Ovary (tissue), 9 donors: ENCODE data around the gene IL10RA. TPM values are rescaled to one million over a fixed set of nuclear protein-coding genes. Genes with fewer than 3 reads are reported as not detected.

Experiments used
- DNase-seq, 5 donors: peaks; one replicate each; pipeline ENCODE4 v3.0.0-alpha.2; 2019 to 2020
- H3K27ac ChIP-seq, 2 donors: fragments of 200-600 bp; one replicate each; pipeline versions ENCODE4 v1.5.1 to v1.8.0; 2019 to 2022
- H3K27me3 ChIP-seq: fragments of 200-600 bp; one replicate; pipeline ENCODE4 v1.8.0; 2022
- H3K36me3 ChIP-seq: fragments of 200-600 bp; sonication (generic); one replicate; pipeline ENCODE4 v1.5.1; 2019
- H3K4me1 ChIP-seq: one replicate; pipeline ENCODE4 v1.8.1; 2013; ENCODE audit warnings: mild to moderate bottlenecking, moderate library complexity; ENCODE audit not compliant: insufficient read depth
- H3K4me3 ChIP-seq: fragments of 200-600 bp; sonication (generic); one replicate; pipeline ENCODE4 v1.5.1; 2017
- H3K9me3 ChIP-seq, 2 donors: fragments of 200-600 bp in 1 of 2; sonication (generic) in 1 of 2; one replicate each; pipeline versions ENCODE4 v1.5.1 to v1.8.1; 2013 to 2019; ENCODE audit warnings: mild to moderate bottlenecking in 1 of 2, moderate library complexity in 1 of 2
- EP300 ChIP-seq: sonication (generic); formaldehyde crosslinking; IDR thresholded peaks from one replicate; pipeline ENCODE4 v1.6.1; 2017; ENCODE audit warnings: antibody characterized with exemption
- POLR2A ChIP-seq: fragments of 450-650 bp; IDR thresholded peaks from one replicate; pipeline ENCODE4 v1.6.1; 2017; ENCODE audit warnings: antibody characterized with exemption, mild to moderate bottlenecking, moderate library complexity
- WGBS, 3 donors: extraction: QIAGEN DNeasy Blood & Tissue Kit in 1 of 3; methylation state at CpG; one replicate each; pipeline versions ENCODE4 v1.1.5 to v1.1.7; 2013 to 2017; 5-methylcytosine and 5-hydroxymethylcytosine counted together
- intact Hi-C, 4 donors: fragments of 100-400 bp; cut with DNase I; formaldehyde crosslinking; loops; one replicate each; pipeline versions ENCODE4 v1.11.0 to v1.15.1; 2022 to 2023
- polyA plus RNA-seq, 2 donors: library from polyadenylated mRNA; stranded (reverse); fragments of 200-250 nt in 1 of 2; fragments of 350-450 nt in 1 of 2; fragmentation: Illumina TruSeq in 1 of 2; extraction: RNeasy Lipid Tissue Mini Kit (QIAGEN cat#74804) in 1 of 2; gene quantifications; one replicate each; pipeline ENCODE4 v1.2.3, GENCODE V29; 2013 to 2014
- total RNA-seq, 7 donors: library from RNA; depleted of rRNA in 2 of 7; stranded (reverse); fragments of >200 nt in 2 of 7; fragmentation: NEBNext Ultra II Directional in 3 of 7; extraction: Animal tissue kit (Norgen Biotek cat#: 25700) in 3 of 7; gene quantifications; one replicate each; pipeline versions ENCODE4 v1.1.0 to v1.2.4, GENCODE V29; 2016 to 2023
- TF ChIP-seq, protein P1 (sequence below), 3 donors: fragments of 450-650 bp in 2 of 3; fragments of 200-600 bp in 1 of 3; IDR thresholded peaks; one replicate each; pipeline versions ENCODE4 v1.5.1 to v1.8.0; 2016 to 2022; ENCODE audit warnings: antibody characterized with exemption in 3 of 3, mild to moderate bottlenecking in 1 of 3
- donor health status: DM: no; HTN: no; CAD: no; lungs with moderate emphysema.
- donor health status: DM: no; HTN: no; CAD: no.
- donor health status: Bipolar disorder and iron deficiency.
- donor health status: DM: yes; HTN: yes; CAD: no.
- donor health status: DM: no; HTN: no; CAD: no.
- donor health status: DM: yes; HTN: yes; CAD: no.

IL10RA gene
- total and polyA plus RNA-seq, 9 donors: 2.0 to 14.1 (median 6.7) TPM

DNA sequence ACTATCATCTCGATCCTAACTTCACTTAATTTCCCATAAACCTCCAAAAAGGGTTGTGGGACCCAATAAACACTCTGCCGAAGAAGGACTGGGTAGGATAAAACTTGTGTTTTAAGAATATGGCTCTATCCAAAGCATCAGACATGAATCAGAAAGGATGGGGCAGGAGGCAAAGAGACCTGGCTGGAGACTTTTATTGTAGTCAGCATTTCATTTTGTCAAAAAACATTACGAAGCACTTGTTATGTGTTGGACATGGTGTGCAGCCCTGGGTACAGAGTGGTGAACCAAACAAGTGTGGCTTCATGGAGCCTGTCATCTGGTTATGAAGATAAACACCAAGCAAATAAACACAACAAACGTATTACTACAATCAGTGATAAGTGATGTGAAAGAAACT lies 17.3 kb downstream of the IL10RA start:
- TF ChIP-seq, protein P1, sequence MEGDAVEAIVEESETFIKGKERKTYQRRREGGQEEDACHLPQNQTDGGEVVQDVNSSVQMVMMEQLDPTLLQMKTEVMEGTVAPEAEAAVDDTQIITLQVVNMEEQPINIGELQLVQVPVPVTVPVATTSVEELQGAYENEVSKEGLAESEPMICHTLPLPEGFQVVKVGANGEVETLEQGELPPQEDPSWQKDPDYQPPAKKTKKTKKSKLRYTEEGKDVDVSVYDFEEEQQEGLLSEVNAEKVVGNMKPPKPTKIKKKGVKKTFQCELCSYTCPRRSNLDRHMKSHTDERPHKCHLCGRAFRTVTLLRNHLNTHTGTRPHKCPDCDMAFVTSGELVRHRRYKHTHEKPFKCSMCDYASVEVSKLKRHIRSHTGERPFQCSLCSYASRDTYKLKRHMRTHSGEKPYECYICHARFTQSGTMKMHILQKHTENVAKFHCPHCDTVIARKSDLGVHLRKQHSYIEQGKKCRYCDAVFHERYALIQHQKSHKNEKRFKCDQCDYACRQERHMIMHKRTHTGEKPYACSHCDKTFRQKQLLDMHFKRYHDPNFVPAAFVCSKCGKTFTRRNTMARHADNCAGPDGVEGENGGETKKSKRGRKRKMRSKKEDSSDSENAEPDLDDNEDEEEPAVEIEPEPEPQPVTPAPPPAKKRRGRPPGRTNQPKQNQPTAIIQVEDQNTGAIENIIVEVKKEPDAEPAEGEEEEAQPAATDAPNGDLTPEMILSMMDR (IDR thresholded peaks at IDR 0.05): no peak
- no peak for TF ChIP-seq EP300
- TF ChIP-seq POLR2A: no peak
- Histone ChIP-seq H3K4me3 (no peak overlapping the region), H3K27me3 (no peaks in the 10 kb centered on the region), H3K36me3 (no peaks in the 10 kb centered on the region), H3K27ac (no peak overlapping the region), H3K9me3 (no peaks in the 10 kb centered on the region), H3K4me1 (peaks cover 3% of the 10 kb centered on the region)
- intact Hi-C loops: no loop called here
- WGBS, 3 donors: 67 to 82% (median 71%) methylated on average over 4 of the region's 4 CpGs
- DNase-seq: no peak

DNA sequence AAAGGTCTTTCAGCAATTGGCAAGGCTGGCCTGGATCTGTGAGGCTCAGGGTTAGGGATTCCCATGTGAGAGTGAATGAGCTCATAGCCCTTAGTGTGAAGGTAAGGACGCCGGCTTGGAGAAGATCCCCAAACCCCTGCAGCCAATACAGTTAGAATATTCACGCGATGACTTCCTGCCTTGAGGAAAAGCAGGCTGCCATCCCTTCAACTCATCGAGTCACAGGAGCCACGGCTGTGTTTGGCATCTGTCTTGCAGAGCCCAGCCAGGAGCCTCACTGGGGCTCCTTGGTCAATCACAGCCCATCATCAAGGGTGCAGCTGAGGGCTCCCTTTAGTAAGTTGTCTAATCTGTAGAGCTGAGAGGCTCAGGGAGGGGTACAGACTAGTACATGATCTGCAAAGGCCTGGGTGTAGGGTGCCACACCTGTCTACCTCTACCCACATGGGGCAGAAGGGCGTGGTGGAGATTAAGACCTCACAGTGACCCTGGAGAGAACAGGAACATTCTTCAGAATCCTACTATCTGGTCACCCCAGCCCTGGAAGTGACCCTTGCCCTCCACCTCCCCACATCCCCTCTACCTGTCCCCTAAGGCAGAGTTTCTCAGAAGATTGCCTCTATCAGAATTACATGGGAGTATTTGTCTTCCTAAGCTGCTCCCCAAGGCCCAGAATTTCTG lies 18.5 kb downstream of the IL10RA start:
- no peak for DNase-seq
- Histone ChIP-seq H3K4me3 (no peak overlapping the region), H3K9me3 (no peaks in the 10 kb centered on the region), H3K27me3 (no peaks in the 10 kb centered on the region), H3K27ac (no peak overlapping the region), H3K4me1 (peaks cover 3% of the 10 kb centered on the region), H3K36me3 (no peaks in the 10 kb centered on the region)
- TF ChIP-seq POLR2A (no peak), EP300 (no peak)
- TF ChIP-seq, protein P1 (IDR thresholded peaks at IDR 0.05): no peak
- intact Hi-C loops: no loop called here
- WGBS, 3 donors: 94 to 96% (median 95%) methylated on average over 7 of the region's 7 CpGs

DNA sequence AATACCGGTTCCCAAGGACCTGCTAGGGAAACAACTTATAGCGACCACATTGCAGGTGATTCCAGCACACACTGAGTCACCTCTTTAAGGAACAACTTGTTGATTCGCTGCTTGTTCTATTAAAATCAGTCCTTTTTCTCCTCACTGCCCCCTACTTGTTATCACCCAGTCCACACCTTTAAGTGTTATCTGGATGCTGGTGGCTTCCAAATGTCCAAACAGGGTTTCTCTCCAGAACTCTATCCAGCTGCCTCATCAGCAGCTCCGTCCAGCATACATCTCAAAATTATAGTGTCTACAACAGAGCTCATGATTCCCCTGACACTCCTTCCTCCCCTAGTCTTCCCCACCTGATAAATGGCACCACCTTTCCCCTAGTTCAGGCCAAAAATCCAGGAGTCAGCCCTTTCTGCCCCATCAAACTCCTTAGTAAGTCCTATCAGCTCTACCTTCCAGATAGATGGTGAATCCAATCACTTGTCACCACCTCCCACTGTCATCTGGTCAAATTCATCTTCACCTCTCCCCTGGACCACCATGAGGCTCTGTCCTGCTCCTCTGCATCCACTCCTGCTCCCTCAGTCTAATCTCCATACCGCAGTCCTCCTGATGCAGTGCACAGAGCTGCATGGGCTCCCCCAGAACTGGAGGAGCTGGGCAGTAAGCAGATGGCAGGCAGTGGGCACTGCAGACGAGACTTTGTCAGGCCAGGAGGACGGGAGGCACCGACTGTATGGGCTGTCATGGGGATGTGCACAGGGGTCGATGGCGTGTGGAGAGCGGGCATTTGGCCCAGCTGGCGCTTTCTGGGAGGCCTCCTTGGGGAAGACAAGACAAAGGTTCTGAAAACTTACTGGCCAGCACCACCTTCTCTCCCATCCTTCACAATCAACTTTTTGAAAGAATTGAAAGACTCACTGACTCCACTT lies 19.3 kb downstream of the IL10RA start:
- 85 to 92% (median 92%) methylated on average over 12 of the region's 12 CpGs for WGBS, 3 donors
- H3K9me3 ChIP-seq: no peaks in the 10 kb centered on the region
- peaks cover 3% of the 10 kb centered on the region for H3K4me1 ChIP-seq
- H3K4me3 ChIP-seq: no peak overlapping the region
- no peaks in the 10 kb centered on the region for H3K27me3 ChIP-seq
- H3K36me3 ChIP-seq: no peaks in the 10 kb centered on the region
- no peak for DNase-seq
- H3K27ac ChIP-seq: no peak overlapping the region
- intact Hi-C loops: no loop called here
- no peak for TF ChIP-seq POLR2A
- no peak for TF ChIP-seq EP300
- TF ChIP-seq, protein P1 (IDR thresholded peaks at IDR 0.05): no peak

DNA sequence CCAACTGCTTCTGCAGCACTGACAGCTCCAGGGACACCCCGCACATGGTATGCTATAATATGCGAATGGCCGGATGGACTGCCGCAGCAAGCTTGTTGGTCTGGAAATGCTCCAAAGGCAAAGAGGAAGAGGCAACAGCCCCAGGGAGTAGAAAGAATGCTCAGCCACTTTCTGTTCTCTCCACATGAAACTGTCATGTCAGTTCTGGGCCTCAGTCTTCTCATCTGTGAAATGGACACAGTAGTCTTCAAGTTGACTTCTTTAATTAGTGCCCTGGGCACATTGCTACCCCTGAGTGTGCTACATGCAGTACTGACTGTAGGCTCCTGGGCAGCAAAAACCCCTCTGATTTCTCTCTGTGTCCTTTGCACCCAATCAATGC lies 19.9 kb downstream of the IL10RA start:
- DNase-seq: no peak
- WGBS, 3 donors: 86 to 97% (median 90%) methylated on average over 4 of the region's 4 CpGs
- Histone ChIP-seq H3K36me3 (no peaks in the 10 kb centered on the region), H3K9me3 (no peaks in the 10 kb centered on the region), H3K27me3 (no peaks in the 10 kb centered on the region), H3K4me1 (peaks cover 3% of the 10 kb centered on the region), H3K4me3 (no peak overlapping the region), H3K27ac (no peak overlapping the region)
- no peak for TF ChIP-seq EP300
- no peak for TF ChIP-seq POLR2A
- TF ChIP-seq, protein P1 (IDR thresholded peaks at IDR 0.05): no peak
- intact Hi-C loops: no loop called here
